ENCODE data around the gene ATF6. TPM values are rescaled to one million over a fixed set of nuclear protein-coding genes. Genes with fewer than 3 reads are reported as not detected.

ATF6 gene
- total RNA-seq, 1 donor from 2014 or later = 21.1 TPM

- Histone ChIP-seq H3K9me3 (no peaks in the 10 kb centered on the region), H3K27me3 (no peaks in the 10 kb centered on the region), H3K36me3 (peaks cover 0 to 11% of the 10 kb centered on the region in 2 donors), H3K4me1 (no peaks in the 10 kb centered on the region), H3K27ac (no peak overlapping the region), H3K4me3 (no peak overlapping the region)
- intact Hi-C loops (cut with DNase I) = loop anchor here (10.0 kb wide), 2 partner anchors 54 to 156 kb away; partner anchors contain the start of gene OLFML2B
- no peak for DNase-seq (ENCODE audit: extremely low spot score in 2 of 2)
- no peak for TF ChIP-seq POLR2AphosphoS5 (IDR thresholded peaks at IDR 0.05; ENCODE audit: insufficient read depth in 1 of 2, low read depth in 1 of 2)
- TF ChIP-seq CTCF (IDR thresholded peaks at IDR 0.05) = no peak
- TF ChIP-seq POLR2A (IDR thresholded peaks at IDR 0.05) = no peak
Observed at GRCh38 chr1:161869291-161869690, 103.2 kb downstream of the ATF6 start.

- Histone ChIP-seq H3K4me3 (no peak overlapping the region), H3K9me3 (no peaks in the 10 kb centered on the region), H3K4me1 (no peaks in the 10 kb centered on the region), H3K36me3 (peaks cover 0 to 5% of the 10 kb centered on the region in 2 donors), H3K27ac (no peak overlapping the region), H3K27me3 (no peaks in the 10 kb centered on the region)
- no peak for DNase-seq (ENCODE audit: extremely low spot score in 2 of 2)
- TF ChIP-seq POLR2AphosphoS5 (IDR thresholded peaks at IDR 0.05; ENCODE audit: insufficient read depth in 1 of 2, low read depth in 1 of 2) = no peak
- TF ChIP-seq CTCF (IDR thresholded peaks at IDR 0.05) = no peak
- TF ChIP-seq POLR2A (IDR thresholded peaks at IDR 0.05) = no peak
- intact Hi-C loops (cut with DNase I) = no loop called here
Observed at GRCh38 chr1:161872506-161872905, 106.4 kb downstream of the ATF6 start.

- Histone ChIP-seq H3K4me1 (no peaks in the 10 kb centered on the region), H3K27me3 (no peaks in the 10 kb centered on the region), H3K9me3 (no peaks in the 10 kb centered on the region), H3K4me3 (no peak overlapping the region), H3K27ac (no peak overlapping the region), H3K36me3 (peaks cover 0 to 5% of the 10 kb centered on the region in 2 donors)
- TF ChIP-seq POLR2AphosphoS5 (IDR thresholded peaks at IDR 0.05; ENCODE audit: insufficient read depth in 1 of 2, low read depth in 1 of 2) (no peak), CTCF (IDR thresholded peaks at IDR 0.05) (no peak), POLR2A (IDR thresholded peaks at IDR 0.05) (no peak)
- no peak for DNase-seq (ENCODE audit: extremely low spot score in 2 of 2)
- intact Hi-C loops (cut with DNase I) = no loop called here
Observed at GRCh38 chr1:161879261-161879660, 113.1 kb downstream of the ATF6 start.

- Histone ChIP-seq H3K4me1 (no peaks in the 10 kb centered on the region), H3K27ac (no peak overlapping the region), H3K4me3 (no peak overlapping the region), H3K27me3 (no peaks in the 10 kb centered on the region), H3K9me3 (no peaks in the 10 kb centered on the region), H3K36me3 (no peaks in the 10 kb centered on the region)
- TF ChIP-seq CTCF (IDR thresholded peaks at IDR 0.05) = no peak
- no peak for TF ChIP-seq POLR2A (IDR thresholded peaks at IDR 0.05)
- TF ChIP-seq POLR2AphosphoS5 (IDR thresholded peaks at IDR 0.05; ENCODE audit: insufficient read depth in 1 of 2, low read depth in 1 of 2) = no peak
- intact Hi-C loops (cut with DNase I) = no loop called here
- no peak for DNase-seq (ENCODE audit: extremely low spot score in 2 of 2)
Observed at GRCh38 chr1:161884475-161884874, 118.4 kb downstream of the ATF6 start.

GRCh38 chr1:161885003-161885402 lies 118.9 kb downstream of the ATF6 start:
- Histone ChIP-seq H3K4me1 (no peaks in the 10 kb centered on the region), H3K27ac (no peak overlapping the region)
- TF ChIP-seq POLR2AphosphoS5 (IDR thresholded peaks at IDR 0.05; ENCODE audit: insufficient read depth in 1 of 2, low read depth in 1 of 2) = no peak
- TF ChIP-seq POLR2A (IDR thresholded peaks at IDR 0.05) = no peak
- TF ChIP-seq CTCF (IDR thresholded peaks at IDR 0.05) = no peak

More at GRCh38 chr1:161885003-161885402, 118.9 kb downstream of the ATF6 start:
- Histone ChIP-seq H3K4me3 (no peak overlapping the region), H3K36me3 (no peaks in the 10 kb centered on the region), H3K27me3 (no peaks in the 10 kb centered on the region), H3K9me3 (no peaks in the 10 kb centered on the region)
- intact Hi-C loops (cut with DNase I) = no loop called here
- no peak for DNase-seq (ENCODE audit: extremely low spot score in 2 of 2)
